GM04503 (cell line): Measurements from ENCODE around the gene DOCK7.
"Not testable (repeated sequence)": the region's sequence is repeated elsewhere in the genome, so short reads cannot be mapped to it uniquely, and the experiment has no call there.

Experiments
- DNase-seq: peaks from one replicate; pipeline ENCODE4 v3.0.0-alpha.2; 2012; ENCODE audit warnings: low read depth

Gene DOCK7, protein sequence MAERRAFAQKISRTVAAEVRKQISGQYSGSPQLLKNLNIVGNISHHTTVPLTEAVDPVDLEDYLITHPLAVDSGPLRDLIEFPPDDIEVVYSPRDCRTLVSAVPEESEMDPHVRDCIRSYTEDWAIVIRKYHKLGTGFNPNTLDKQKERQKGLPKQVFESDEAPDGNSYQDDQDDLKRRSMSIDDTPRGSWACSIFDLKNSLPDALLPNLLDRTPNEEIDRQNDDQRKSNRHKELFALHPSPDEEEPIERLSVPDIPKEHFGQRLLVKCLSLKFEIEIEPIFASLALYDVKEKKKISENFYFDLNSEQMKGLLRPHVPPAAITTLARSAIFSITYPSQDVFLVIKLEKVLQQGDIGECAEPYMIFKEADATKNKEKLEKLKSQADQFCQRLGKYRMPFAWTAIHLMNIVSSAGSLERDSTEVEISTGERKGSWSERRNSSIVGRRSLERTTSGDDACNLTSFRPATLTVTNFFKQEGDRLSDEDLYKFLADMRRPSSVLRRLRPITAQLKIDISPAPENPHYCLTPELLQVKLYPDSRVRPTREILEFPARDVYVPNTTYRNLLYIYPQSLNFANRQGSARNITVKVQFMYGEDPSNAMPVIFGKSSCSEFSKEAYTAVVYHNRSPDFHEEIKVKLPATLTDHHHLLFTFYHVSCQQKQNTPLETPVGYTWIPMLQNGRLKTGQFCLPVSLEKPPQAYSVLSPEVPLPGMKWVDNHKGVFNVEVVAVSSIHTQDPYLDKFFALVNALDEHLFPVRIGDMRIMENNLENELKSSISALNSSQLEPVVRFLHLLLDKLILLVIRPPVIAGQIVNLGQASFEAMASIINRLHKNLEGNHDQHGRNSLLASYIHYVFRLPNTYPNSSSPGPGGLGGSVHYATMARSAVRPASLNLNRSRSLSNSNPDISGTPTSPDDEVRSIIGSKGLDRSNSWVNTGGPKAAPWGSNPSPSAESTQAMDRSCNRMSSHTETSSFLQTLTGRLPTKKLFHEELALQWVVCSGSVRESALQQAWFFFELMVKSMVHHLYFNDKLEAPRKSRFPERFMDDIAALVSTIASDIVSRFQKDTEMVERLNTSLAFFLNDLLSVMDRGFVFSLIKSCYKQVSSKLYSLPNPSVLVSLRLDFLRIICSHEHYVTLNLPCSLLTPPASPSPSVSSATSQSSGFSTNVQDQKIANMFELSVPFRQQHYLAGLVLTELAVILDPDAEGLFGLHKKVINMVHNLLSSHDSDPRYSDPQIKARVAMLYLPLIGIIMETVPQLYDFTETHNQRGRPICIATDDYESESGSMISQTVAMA (N-terminal part only)

DNA sequence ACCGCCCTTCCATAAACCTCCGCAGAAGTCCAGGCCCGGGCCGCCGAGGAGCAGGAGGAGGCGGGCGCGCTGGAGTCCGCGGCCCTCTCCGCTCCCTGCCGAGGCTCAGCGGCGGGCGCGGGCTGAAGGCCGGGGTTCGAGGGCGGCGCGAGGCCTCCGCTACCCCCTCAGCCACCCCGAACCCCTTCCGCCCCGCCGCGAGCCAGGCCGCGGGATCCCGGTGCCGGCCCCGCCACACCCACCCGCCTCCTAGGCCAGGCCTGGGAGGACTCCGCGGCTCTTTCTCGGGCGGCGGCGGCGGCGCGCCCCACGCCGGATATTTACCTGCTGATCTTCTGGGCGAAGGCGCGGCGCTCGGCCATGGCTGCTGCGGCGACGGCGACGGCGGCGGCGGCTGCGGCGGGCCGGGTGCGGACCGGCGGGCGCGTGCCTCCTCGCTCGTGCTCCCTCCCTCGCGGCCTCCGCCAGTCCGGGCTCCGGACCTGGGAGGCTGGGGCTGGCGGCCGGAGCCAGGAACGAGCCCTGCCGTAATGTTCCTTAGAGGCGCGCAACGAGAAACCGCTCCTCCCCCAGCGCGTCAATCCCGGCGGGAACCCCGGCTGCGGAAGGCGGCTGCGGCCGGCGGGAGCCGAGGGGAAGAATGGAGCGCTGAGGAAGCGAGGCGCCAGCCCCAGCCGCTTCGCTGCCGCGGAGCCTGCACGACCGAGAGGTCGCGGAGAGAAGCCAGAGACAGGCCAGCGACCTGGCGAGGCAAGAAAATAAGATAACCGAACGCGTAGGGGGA, at the start of gene DOCK7:
Gene DOCK7, minus strand, starts transcription at position 484 of the 784 bp plus-strand sequence. Its CDS starts 122 bp downstream, at position 362.
- no peak for DNase-seq

- peak; percentile 73 for DNase-seq
Observed at GRCh38 chr1:62735491-62736171, 47.4 kb upstream of the DOCK7 start.

- DNase-seq, result no peak
Observed at GRCh38 chr1:62732331-62732730, 44.1 kb upstream of the DOCK7 start.

- no peak for DNase-seq
Observed at GRCh38 chr1:62728963-62729362, 40.8 kb upstream of the DOCK7 start.

GRCh38 chr1:62727656-62728407, 39.6 kb upstream of the DOCK7 start:
- no peak for DNase-seq

DNA sequence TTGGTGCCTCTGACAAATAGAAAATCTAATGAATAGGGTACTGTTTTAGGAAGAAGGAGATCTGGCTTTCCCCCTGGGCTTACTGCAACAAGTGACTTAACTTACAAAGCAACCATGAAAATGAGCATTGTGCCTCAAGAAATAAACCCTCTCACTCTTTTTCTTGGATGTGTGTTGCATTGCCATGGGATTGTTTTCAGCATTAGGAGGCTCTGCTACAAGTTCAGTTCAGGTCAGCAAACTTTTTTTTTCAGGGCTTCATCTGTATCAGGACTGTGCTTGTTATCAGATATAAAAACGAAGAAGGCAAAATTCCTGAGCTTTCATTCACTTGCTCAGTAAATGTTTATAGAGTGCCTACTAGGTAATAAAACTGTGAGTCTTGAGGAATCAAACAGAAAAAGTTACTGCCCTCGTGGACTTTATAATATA, 37.8 kb upstream of the DOCK7 start:
- DNase-seq, result no peak

GRCh38 chr1:62725255-62725654, 37.1 kb upstream of the DOCK7 start:
- DNase-seq, result peak; percentile 88

- no peak for DNase-seq
Observed at GRCh38 chr1:62724430-62724829, 36.2 kb upstream of the DOCK7 start.

- no peak for DNase-seq
Observed at GRCh38 chr1:62723883-62724282, 35.7 kb upstream of the DOCK7 start.

DNA sequence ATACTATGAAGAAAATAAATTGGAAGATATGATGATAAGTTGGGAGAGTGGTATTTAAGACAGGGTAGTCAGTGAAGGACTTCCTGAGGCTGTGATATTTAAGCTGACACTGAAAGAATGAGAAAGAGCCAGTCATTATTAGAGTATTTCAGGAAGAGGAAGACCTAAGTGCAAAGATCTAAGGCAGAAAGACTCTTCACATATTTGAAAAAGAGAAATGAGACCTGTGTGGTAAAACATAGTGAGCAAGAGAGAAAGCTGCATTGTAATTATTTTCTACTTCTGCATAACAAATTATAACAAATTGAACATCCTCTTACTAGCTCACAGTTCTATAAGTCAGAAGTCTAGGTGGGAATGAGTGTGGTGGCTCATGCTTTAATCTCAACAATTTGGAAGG, 34.6 kb upstream of the DOCK7 start:
- no peak for DNase-seq

DNA sequence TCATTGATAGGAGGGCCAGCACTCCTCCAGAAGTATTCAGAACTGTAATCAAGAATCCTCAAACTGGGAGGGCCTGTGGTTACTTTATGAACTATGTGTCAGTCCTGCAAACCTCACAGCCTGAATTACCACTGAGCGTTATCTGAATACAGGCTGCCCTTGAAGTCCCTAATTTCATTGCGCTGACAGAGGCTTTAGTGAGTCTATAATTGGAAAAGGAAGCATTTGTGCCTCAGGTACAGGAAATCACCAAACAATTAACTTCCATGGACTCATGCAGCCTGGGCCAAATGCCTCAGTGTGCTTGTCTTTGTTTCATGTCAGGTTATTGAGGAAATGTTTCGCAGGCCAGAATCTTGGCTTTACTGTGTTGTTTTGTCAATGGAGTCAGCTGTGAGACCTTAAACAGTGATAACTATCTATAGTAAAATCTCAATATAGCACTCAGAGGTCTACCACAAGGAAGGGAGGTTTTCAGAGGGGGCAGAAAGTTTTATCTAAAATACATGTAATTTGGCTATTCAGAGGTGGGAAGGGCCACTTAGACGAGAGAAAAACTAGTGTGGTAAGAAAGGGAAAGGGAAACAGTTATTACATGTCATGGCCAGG, 32.9 kb upstream of the DOCK7 start:
- DNase-seq, result no peak

GRCh38 chr1:62718400-62718799, 30.2 kb upstream of the DOCK7 start:
- not testable (repeated sequence) for DNase-seq

DNA sequence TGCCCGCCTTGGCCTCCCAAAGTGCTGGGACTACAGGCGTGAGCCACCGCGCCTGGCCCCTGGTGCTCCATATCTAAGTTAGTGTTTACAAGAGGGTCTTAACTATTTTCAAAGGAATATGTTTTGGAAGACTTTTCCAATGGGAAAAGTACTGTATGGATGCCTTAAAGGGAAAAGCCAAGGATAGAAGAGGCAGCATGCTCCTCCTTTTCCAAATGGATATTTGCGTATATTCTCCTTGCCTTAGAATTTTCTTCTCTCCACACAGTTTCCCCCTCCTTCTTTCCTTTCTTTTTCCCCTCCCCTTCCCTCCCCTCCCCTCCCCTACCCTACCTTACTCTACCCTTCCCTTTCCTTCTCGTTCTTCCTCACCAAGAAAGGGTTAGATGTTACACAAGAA, 29.3 kb upstream of the DOCK7 start:
- no peak for DNase-seq

- no peak for DNase-seq
Observed at GRCh38 chr1:62716397-62716796, 28.2 kb upstream of the DOCK7 start.

GRCh38 chr1:62712336-62713243, 24.4 kb upstream of the DOCK7 start:
- no peak for DNase-seq

DNA sequence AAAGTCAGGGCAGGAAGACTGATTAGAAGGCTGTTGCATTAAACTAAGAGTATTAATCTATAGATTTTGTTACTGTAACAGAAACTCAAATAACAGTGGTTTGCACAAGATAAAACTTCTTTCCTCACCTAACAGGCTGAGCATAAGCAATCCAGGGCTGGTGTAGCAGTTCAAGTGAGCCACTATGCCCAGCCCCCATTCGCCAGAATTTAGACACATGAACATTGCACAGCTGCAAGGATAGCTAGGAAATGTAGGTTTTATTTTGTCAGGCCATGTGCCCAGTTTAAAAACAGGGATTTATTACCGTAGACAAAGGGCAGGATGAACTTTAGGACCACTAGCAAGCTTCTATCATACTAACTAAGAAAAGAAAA, 19.5 kb upstream of the DOCK7 start:
- no peak for DNase-seq

- no peak for DNase-seq
Observed at GRCh38 chr1:62706985-62707743, 19.0 kb upstream of the DOCK7 start.

DNA sequence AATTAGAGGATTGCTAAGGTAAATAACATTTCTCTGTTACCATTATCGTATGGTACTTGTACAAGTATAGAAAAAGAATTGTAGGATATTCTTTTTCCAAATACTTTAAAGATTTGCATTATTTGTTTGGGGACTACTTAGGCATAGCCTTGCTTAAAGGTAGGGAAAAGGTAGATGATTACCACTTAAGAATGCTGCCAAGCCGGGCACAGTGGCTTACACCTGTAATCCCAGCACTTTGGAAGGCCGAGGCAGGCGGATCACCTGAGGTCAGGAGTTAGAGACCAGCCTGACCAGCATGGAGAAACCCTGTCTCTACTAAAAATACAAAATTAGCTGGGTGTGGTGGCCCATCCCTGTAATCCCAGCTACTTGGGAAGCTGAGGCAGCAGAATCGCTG, 10.0 kb upstream of the DOCK7 start:
- not testable (repeated sequence) for DNase-seq
